LHCN-M2 (cell line): ENCODE measurements around the gene NPAS3. TPM values are rescaled to one million over a fixed set of nuclear protein-coding genes. Genes with fewer than 3 reads are reported as not detected.

Experiments
- DNase-seq: peaks from one replicate; pipeline ENCODE4 v3.0.0-alpha.2; 2012; ENCODE audit warnings: low read depth
- total RNA-seq: library from RNA; depleted of rRNA; stranded (reverse); fragments of >200 nt; gene quantifications from 2 replicates; pipeline ENCODE4 v1.2.3, GENCODE V29; 2014

NPAS3 gene
- total RNA-seq, 1 experiment from 2014 or later, result not detected

DNA sequence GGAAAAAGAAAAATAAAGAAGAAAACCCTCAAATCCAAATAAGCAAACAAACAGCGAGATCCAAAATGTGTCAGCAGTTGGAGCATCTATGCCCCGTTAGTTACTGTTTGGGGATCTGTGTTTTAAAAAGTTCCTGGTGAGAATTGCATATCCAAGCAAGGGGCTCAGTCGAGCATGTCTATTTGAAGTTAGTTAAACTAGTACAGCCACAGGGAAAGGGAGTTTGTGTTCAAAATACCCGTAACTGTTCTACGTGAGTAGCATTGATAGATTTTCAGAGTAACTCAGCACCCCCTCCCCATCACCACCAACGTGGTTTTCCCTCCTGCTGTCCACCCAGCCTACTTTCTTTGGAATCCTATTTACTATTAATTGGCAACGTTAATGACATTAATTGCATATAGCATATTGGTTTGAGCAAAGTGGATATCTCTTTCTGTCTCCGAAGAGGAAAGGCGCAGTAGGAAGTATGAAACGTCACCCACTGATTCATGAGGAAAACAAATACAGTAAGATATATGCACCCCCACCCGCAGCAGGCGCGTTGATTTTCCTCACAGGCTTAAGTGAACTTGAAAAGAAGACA is 1.5 kb downstream of the NPAS3 start:
- DNase-seq, result no peak

DNA sequence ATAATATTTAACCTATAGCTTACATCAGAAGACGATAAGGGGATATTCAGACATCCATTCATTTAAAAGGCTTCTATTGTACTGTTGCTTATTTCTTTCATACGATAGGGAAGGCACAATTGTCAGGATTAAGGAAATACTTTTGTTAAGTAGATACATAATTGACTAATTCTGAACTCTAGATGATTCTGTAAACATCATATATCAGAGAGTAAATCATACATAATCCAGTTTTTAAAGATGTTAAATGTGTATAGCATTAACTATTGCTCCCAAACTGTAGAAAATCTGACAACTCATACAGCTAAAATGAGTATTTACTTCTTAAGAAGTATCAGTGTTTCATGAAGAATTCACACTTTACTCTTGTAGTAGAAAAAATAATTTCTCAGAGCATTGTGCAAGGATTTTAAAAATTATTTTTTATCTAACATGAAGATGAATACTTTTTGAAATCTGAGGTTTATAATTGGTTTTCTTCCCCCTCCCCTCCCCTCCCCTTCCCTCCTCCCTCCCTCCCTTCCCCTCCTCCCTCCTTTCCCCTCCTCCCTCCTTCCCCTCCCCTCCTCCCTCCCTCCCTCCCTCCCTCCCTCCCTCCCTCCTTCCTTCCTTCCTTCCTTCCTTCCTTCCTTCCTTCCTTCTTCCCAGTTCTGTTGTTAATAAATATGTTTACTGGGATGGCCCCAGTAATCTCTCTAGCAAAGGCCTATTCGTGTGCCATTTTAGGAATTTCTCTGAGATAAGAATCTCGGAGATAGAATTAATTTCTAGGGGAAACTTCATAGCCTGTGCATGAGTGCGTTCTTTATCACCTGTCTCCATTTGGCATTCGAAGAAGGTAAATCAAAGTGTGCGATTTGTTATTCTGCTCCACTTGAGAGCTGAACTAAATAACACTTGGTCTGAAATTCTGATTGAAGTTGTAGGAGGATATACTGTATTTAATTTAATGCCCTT is 2.3 kb downstream of the NPAS3 start:
- DNase-seq, result no peak

DNA sequence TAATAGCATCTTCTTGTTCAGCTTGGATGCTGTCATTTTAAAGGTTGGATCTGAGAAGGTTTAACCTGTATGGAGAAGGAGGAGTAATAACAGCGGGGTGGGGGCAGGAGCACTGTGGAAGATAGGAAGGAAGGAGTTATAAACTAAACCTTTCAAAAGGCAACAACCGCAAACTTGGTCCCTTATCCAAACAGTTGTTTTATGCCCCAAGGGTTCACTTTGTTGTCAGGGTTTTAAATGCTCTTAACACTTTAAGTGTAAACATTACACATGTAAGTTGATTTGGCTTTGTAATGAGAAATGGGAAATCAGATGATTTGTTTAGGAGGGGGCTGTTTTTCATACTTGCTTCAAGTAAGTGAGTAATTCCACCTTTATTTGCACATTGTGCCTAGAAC is 3.0 kb downstream of the NPAS3 start:
- DNase-seq, result no peak

DNA sequence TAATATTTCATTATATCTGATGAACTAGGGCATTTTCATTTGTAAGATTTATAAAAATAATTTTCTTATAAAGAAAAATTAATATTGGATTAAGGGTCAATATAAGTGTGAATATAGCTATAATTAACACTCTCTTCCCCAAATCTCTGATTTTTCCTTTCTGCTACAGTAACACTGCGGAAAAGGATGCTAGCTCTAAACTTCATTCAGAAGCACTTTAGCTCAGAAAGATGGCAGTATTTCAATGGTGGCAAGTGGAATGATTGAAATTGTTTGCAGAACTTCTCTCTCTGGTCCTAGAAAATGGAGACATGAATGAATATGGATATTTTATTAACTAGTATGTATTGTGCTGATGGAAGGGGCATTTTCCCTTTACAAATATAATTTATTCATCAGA is 8.4 kb downstream of the NPAS3 start:
- no peak for DNase-seq

DNA sequence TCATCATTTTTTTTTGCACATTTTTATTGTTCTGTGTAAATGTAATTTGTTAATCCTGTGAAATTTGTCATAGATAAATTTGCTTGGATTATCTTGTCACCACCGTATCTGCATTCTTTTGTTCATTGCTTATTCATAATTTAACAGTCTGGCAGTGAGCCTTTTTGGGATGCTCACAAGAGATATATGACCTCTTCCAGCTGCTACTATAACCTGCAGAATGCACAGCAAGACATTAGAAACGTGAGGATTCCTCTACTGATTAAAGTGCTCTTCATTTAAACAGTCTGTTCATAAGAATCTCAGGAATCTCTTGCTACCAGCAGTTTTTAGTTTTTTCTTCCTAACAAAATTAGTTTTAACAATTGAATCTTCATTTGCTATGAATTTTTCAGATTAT is 9.1 kb downstream of the NPAS3 start:
- DNase-seq, result no peak

DNA sequence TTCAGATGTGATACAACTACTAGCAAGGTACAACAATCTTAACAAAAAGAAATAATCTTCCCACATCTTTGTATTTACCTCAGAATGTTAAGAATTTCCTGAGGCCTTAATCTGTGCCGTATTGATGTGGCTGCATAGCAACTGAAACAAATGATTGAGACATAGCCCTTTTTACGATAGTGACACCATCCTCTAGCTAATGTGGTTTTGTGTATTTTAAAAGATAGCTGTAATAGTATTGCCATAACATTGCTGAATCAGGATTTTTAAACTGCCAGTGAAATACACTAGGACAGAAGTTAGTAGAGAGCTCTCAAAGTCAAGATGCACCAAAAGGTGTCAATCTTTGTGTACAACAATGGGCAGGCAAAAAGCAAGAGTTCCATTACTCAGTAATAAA is 11.9 kb downstream of the NPAS3 start:
- DNase-seq, result no peak

DNA sequence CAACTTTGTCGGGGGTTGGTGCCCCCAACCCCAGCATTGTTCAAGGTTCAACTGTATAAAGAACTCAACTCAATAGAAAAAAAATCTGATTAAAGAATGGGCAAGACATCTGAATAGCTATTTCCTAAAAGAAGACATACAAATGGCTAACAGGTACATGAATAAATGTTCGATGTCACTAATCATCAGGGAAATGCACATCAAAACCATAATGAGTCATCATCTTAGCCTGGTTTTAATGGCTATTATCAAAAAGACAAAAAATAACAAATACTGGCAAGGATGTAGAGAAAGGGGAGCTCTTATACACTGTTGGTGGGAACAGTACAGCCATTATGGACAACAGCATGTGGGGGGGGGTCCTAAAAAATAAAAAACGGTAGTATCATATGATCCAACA is 28.7 kb downstream of the NPAS3 start:
- no peak for DNase-seq

DNA sequence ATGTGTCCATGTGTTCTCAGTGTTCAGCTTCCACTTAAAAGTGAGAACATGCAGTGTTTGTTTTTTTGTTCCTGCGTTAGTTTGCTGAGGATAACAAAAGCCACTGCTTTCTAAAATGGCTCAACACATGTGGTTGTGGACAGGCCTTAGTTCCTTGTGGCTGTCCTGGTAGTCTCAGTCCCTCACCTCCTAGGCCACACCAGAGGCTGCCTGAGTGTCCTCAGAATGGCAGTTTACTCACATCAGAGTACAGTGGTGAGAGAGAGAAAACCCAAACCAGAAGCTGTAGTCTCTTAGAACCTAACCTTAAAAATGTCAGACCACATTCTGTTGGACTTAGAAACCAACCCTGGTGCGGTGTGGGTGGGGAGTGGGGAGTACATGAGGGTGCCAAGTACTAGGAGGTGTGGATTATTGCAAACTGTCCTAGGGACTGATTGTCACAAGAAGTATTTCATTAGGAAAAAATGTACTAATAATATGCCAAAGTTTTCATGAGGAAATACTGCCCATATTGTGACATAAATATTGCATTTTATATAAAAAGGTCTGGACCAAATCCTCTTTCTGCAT is 30.4 kb downstream of the NPAS3 start:
- DNase-seq, result no peak

DNA sequence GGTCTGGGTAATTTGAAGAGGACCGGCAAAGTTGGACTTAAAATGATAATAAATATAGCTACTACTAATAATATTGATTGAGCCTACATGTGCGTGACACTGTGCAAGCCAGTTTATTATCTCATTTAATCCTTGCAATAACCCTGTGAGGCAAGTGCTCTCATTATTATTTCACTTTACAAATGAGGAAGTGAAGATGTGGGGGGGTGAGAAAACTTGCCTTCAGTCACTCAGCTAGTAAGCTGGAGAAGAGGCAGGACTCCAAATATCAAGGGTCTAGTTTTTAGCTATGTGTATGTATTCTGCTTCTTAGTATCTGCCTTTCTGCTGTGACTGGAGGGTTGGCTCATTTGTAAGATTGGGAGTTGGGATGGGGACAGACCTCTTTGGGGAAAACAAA is 39.2 kb downstream of the NPAS3 start:
- no peak for DNase-seq

DNA sequence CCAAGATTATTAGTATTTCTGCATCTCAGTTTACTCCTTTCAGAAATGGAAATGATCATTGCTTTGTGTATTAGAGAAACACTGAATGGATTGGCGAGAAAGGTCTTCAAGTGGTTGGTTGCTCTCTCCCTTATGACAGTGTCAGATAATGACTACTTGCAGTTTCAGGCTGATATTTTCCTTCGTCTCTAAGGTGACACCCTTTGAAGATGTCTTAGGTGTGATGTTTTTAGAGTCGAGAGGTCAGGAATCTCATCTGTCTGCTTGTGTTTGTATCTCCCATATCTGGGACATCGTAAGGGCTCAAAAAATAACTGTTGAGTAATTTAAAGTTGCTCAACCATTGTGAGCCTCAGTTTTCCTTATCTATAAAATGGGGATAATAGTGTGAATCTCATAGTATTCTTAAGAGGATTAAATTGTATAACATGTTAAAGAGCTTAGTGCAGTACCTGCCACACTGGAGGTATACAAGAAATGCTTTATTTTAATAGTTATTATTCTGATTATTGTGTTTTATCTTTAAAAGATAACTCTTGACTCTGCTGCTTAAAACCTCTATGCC is 40.1 kb downstream of the NPAS3 start:
- DNase-seq, result no peak

DNA sequence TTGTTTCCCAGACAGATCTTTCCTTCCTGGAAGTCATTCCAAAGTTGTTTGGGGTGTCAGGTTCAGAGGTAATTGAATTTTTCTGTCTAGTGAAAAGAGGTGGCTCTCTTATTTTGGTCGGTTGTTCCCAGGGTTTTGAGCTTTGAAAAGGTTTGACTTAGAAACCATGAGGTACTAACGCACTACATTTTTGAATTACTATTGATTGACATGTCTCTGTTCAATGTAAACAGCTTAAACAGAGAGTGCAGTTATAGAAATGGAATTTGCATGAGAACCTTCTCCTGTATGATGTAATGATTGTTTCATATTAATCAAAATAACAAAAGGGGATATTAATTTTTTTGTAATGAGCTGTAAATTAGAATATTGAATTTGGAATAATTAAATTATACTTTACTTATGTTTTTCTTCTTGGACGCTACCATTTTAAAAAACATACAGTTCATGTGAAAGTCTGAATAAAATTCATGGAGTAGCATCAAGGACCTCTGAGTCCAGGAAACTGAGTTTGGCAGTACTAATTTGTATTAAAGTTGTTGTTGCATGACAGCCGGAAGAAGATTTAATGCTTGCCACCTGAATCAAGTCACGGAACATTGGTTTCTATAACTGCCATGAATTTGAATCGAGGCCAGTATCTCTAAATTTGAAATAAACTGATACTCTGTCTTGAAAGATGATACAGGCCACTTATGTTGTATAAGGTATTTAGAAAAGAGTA is 41.7 kb downstream of the NPAS3 start:
- DNase-seq, result no peak

DNA sequence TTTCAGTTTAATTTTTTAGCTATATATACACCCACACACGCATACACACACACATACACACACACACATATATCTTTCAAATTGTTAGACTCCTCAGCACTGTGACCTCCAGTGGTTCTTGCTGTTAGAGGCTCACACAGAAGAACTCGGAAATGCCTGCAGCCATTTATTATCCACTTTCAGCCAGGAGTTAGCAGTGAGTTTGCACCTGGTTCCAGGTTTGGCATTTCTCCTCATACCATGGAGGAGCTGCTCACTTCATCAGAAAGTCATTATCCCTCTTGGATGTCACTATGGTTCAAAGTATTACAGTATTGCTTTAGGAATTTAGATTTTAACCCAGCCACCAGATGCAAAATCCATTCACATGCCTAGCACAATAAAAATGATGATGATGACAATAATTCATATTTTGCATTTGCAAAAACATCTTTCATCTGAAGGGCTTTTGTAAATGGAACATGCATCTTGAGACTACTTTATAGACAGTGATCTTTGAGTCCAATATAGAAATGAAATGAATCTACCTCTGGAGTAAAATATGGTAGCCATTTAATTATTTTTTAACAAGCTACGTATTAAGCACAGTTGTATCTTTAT is 42.3 kb downstream of the NPAS3 start:
- no peak for DNase-seq

DNA sequence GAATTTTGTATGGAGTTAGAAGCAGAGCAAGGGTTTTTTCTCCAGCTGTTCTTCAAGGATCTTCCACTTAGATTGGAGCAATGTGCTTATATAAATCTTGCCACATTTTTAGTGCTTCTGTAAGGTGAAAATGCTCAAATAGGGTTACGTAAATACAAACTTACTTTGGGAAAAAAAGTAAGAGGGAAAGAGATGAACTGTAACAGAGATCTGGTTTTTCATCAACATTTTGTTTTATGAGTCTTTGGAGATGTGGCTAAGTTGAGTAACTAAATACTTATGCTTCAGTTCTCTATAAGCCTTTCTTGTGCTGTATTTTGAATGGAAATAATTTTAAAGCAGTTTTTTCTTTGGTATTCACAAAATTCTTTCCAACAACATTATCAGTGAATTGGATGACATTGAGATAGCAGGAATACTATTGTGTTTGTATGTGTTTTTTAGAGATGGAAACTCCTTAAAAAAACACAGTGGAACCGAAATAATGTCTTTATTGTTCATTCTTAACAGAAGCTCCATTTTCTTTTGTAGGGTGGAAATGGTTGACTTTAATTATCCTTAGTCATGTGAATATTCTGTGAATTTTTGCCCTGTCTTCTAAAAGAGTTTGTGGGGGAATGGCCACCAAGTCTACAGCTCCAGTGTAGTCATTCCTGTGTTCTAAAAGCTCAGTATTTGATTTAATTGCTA is 45.7 kb downstream of the NPAS3 start:
- no peak for DNase-seq

DNA sequence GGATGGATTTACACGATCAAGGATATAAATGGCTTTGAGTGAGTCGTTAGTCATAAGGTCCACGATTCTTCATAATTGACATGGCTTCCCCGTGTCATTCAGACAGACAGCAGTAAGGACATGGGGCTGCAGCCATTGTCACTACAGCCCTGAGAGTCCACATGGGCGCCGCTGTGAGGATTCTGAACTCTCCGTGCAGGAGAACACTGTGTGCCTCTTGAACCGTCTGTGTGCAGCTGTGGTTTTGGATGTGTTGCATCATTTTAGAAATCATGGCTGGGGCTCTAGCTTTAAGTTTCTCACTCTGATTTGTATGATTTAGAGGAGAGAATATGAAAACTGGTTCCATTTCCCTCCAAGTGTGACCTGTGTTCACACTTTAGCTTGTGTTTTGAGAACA is 47.2 kb downstream of the NPAS3 start:
- DNase-seq, result peak; percentile 49

DNA sequence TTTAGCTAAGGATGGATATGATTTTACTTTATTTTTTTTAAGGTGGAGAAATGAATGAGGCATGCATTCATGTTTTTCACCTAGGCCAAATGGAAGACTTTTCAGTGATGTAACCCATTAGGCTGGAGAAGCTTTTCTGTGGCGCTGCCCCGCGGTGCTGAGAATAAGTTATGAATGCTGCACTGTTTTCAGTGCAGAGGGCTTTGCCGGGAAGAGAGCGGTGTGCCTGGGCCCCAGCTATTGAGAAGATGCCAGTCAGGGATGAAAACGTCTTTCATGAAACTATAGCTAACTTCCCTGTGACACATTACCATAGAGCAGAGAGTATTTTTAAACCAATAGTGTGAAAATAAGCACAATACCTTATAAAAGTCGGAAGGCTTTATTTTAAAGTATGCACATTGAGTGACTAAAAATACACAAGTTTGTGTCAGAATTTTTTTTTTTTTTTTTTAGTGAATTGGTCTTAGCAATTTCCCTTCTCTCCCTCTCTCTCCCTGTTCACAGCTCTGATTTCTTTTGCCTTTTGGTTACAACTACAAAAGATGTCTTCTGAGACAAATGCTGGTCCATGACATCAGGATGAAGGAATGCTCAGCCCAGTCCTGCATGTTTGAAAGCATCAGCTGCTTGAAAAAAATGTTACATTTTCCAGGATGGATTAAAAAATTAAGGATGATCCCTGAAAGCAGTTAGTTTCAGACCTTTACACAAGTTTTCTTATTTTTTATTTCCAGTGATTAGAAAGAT is 48.3 kb downstream of the NPAS3 start:
- DNase-seq, result peak; percentile 71

DNA sequence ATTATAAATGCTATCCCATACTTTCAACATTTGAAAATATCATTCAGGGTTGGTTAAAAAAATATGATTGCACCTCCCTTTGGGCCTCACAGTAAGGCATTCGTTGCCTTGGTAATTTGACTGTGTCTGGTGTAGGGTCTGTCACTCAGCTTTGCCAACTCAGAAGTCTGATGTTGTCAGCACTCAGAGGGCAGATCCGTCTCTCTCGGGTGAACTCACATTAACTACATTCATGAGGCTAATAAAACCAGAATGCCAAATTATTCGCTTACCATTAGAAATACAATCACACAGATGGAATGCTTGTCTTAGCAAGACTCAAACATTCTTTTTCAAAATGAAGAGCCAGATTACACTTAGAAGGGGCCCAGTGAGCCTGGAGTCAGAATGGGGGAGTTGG is 53.0 kb downstream of the NPAS3 start:
- DNase-seq, result no peak

DNA sequence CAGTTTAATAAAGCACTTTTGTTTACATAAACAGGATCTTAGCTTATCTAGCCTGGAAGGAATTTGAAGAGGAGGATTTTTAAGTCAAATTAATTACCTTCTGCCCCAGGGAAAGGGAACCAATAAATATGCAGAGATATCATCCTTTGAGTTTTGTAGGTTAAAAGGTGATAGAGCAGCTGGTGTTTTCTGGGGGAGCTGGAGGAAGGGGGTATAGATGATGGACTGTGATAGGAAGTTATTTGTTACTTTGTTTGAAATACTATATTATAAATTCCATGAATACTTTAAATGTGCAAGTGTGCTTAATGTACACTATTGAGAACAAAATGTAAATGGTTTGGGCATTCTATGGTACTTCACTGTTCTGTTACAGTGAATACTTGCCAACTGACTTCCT is 55.2 kb downstream of the NPAS3 start:
- DNase-seq, result no peak

DNA sequence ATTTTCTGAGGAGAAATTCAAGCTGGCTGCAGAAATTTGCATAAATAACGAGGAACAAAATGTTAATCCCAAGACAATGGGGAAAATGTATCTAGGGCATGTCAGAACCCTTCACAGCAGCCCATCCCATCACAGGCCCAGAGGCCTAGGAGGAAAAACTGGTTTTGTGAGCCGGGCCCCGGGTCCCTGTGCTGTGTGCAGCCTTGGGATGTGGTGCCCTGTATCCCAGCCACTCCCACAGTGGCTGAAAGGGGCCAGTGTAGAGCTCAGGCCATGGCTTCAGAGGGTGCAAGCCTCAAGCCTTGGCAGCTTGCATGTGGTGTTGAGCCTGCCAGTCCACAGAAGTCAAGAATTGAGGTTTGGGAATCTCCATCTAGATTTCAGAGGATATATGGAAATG is 57.7 kb downstream of the NPAS3 start:
- DNase-seq, result no peak

DNA sequence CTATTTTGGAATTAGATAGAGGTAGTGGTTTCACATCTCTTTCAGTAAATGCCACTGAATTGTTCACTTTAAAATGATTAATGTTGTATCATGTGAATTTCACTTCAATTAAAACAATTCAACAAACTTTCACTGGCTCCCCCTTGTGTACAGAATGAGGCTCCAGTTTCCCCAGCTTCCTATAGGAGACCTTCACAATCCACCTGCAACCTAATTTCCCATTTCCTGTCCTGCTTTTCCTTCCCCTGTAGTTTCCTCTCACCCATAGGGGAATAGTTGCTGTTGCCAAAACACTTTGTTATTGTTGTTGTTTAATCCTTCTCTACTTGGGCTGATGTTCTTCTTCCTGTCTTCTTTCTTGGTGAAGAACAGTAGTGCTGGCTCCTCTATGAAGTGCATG is 59.8 kb downstream of the NPAS3 start:
- peak; percentile 20 for DNase-seq

DNA sequence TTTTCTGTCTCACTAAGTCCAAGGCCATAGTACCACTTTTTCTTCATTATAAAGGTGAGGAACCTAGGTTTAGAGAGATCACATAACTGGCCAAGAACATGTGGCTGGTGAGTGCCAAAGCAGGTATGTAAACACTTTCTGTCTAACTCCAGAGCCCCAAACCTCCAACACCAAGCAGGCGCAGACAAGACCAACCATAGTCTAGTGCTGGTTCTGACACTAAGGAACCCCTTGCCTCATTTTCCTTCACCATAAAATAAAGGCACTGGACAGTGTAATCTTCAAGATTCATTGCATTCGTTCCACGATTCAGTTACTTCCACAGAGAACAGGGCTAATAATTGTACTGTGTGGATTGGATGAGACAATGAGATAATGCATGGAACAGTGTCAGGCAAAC is 71.0 kb downstream of the NPAS3 start:
- no peak for DNase-seq
